ENCODE results near the gene SPACDR.

DNA sequence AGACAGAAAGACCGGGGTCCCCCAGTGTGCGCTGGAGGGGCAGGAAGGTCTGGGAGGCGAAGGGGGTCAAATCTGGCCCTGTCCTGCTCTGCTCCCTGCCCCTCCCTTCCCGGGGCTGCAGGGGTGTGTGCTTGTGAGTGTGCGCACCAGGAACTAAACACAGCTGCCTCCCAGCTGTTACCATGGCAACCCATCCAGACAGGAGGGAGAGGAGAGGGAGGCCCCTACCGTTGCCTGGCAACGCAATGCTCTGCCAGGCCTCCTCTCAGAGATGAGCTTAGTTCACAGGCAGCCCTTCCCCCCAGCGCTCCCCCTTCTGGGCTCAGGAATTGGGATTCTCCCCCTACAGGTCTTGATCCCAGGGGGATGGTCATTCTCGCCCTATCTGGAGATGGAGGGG, 25.8 kb upstream of the SPACDR start:
- TF ChIP-seq, protein P1, sequence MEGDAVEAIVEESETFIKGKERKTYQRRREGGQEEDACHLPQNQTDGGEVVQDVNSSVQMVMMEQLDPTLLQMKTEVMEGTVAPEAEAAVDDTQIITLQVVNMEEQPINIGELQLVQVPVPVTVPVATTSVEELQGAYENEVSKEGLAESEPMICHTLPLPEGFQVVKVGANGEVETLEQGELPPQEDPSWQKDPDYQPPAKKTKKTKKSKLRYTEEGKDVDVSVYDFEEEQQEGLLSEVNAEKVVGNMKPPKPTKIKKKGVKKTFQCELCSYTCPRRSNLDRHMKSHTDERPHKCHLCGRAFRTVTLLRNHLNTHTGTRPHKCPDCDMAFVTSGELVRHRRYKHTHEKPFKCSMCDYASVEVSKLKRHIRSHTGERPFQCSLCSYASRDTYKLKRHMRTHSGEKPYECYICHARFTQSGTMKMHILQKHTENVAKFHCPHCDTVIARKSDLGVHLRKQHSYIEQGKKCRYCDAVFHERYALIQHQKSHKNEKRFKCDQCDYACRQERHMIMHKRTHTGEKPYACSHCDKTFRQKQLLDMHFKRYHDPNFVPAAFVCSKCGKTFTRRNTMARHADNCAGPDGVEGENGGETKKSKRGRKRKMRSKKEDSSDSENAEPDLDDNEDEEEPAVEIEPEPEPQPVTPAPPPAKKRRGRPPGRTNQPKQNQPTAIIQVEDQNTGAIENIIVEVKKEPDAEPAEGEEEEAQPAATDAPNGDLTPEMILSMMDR (IDR thresholded peaks at IDR 0.05) = no peak
- TF ChIP-seq POLR2A (IDR thresholded peaks at IDR 0.05) = no peak
- no peak for TF ChIP-seq EP300 (IDR thresholded peaks at IDR 0.05)
- TF ChIP-seq POLR2AphosphoS5 (IDR thresholded peaks at IDR 0.05) = no peak

All from suprapubic skin (tissue), 4 donors.